Right kidney (tissue), 9 donors: ENCODE measurements around the gene LIN54.
A peak's percentile ranks its signal among the peaks of the same experiment; 100 is the strongest.
"Not testable (repeated sequence)": the region's sequence is repeated elsewhere in the genome, so short reads cannot be mapped to it uniquely, and the experiment has no call there.

ENCODE experiments used
- DNase-seq: peaks from one replicate; pipeline ENCODE4 v3.0.0-alpha.2; 2016
- long read RNA-seq, 8 donors: transcript quantifications; one replicate each; lab custom pipeline, GENCODE V29; 2026

LIN54 gene
- long read RNA-seq, donor 1, full-length matches to known transcripts: 1 of 227 reads
- long read RNA-seq, donor 1, partial matches to known transcripts: 220 of 227 reads
- long read RNA-seq, donor 1, other reads (novel, unspliced or antisense): 6 of 227 reads
- long read RNA-seq, donor 2: 0 reads
- long read RNA-seq, donor 3: 0 reads
- long read RNA-seq, donor 4: 0 reads
- long read RNA-seq, donor 5: 0 reads
- long read RNA-seq, donor 6, full-length matches to known transcripts: 1 of 1 reads
- long read RNA-seq, donor 6, partial matches to known transcripts: 0 of 1 reads
- long read RNA-seq, donor 6, other reads (novel, unspliced or antisense): 0 of 1 reads
- long read RNA-seq, donor 7, full-length matches to known transcripts: 1 of 1 reads
- long read RNA-seq, donor 7, partial matches to known transcripts: 0 of 1 reads
- long read RNA-seq, donor 7, other reads (novel, unspliced or antisense): 0 of 1 reads
- long read RNA-seq, donor 8, partial matches to known transcripts: 0 of 2 reads
- long read RNA-seq, donor 8, other reads (novel, unspliced or antisense): 0 of 2 reads

GRCh38 chr4:83010522-83011318 is at the start of gene LIN54:
TSS of gene LIN54 (minus strand) at chr4:83010823. CDS start at chr4:82984844, 25,979 bp downstream.
- peak; percentile 78 for DNase-seq

GRCh38 chr4:83054928-83055327 is 44.3 kb upstream of the LIN54 start:
- DNase-seq: no peak

GRCh38 chr4:83048781-83049180 is 38.2 kb upstream of the LIN54 start:
- not testable (repeated sequence) for DNase-seq

GRCh38 chr4:83046693-83047473 is 36.3 kb upstream of the LIN54 start:
- no peak for DNase-seq

GRCh38 chr4:83043801-83044407 is 33.3 kb upstream of the LIN54 start:
- DNase-seq: no peak

GRCh38 chr4:83043157-83043556 is 32.5 kb upstream of the LIN54 start:
- DNase-seq: not testable (repeated sequence)

- no peak for DNase-seq
Observed at GRCh38 chr4:83040269-83040668, 29.6 kb upstream of the LIN54 start.

GRCh38 chr4:83036991-83037665 is 26.5 kb upstream of the LIN54 start:
- DNase-seq: no peak

GRCh38 chr4:83034630-83035494 is 24.2 kb upstream of the LIN54 start, which contains the start of gene COPS4:
TSS of gene COPS4 (plus strand) at chr4:83035183. CDS start at chr4:83035225, 42 bp downstream.
- peak; percentile 88 for DNase-seq

- DNase-seq: no peak
Observed at GRCh38 chr4:83029688-83030087, 19.1 kb upstream of the LIN54 start.

GRCh38 chr4:83028976-83029375 is 18.4 kb upstream of the LIN54 start:
- no peak for DNase-seq

- no peak for DNase-seq
Observed at GRCh38 chr4:83025563-83025962, 14.9 kb upstream of the LIN54 start.

GRCh38 chr4:83024233-83024632 is 13.6 kb upstream of the LIN54 start:
- no peak for DNase-seq

- not testable (repeated sequence) for DNase-seq
Observed at GRCh38 chr4:83023599-83023998, 13.0 kb upstream of the LIN54 start.

- DNase-seq: no peak
Observed at GRCh38 chr4:83022724-83023450, 12.3 kb upstream of the LIN54 start.

- DNase-seq: no peak
Observed at GRCh38 chr4:83019794-83020494, 9.3 kb upstream of the LIN54 start.

GRCh38 chr4:83013902-83014301 is 3.3 kb upstream of the LIN54 start:
- DNase-seq: no peak

GRCh38 chr4:83013420-83013867 is 2.8 kb upstream of the LIN54 start:
- no peak for DNase-seq
